PC-3 (cell line): ENCODE data around the gene ASCC3.

Experiments used
- EZH2 ChIP-seq: fragments of 300-600 bp; sonication (generic); IDR thresholded peaks from one replicate; pipeline ENCODE4 v1.6.1; 2017; ENCODE audit warnings: antibody characterized with exemption, mild to moderate bottlenecking, low read length; ENCODE audit not compliant: unreplicated experiment
- EZH2phosphoT487 ChIP-seq: fragments of 300-600 bp; sonication (generic); IDR thresholded peaks from 2 replicates; pipeline ENCODE4 v1.6.1; 2018; ENCODE audit warnings: mild to moderate bottlenecking, antibody characterized with exemption, low read length, borderline replicate concordance

DNA sequence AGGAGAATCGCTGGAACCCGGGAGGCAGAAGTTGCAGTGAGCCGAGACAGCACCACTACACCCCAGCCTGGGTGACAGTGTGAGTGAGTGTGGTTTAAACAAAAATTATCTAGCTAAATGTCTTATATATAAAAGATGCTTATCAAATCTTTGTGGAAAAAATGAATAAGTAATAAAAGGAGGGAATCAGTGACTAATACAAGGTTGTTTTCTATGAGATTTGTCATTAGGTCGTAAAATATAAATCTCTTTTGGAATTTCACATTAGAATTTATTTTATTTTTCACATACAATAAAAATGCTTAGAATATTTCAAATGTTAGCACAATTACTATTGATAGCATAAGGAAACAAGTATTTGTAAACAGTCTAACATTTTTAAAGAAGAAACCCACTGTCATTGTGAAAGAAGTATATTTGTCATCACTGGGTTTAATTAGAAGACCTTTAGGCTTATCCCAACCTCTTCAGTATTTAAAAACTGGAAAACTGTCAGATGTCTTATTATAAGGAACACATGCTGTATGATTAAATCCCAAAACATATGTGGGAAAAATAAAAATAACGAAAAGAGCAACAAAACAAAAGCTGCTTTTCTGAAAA, 47.1 kb downstream of the ASCC3 start:
- TF ChIP-seq EZH2 (no peak), EZH2phosphoT487 (no peak)
